Measurements from ENCODE around the gene ZNF611. TPM values are rescaled to one million over a fixed set of nuclear protein-coding genes. Genes with fewer than 3 reads are reported as not detected.
"Not testable (repeated sequence)": the region's sequence is repeated elsewhere in the genome, so short reads cannot be mapped to it uniquely, and the experiment has no call there.

ZNF611 gene
- 10 to 100 TPM; 20.6 to 22.9 TPM for total RNA-seq

- POLR2A ChIA-PET = no interaction called here
- Mint-ChIP-seq H3K27ac (peak within 1 kb of the TSS; percentile 89), H3K27me3 (no peaks in the 10 kb centered on the region), H3K9me3 (ENCODE audit: low read depth) (no peaks in the 10 kb centered on the region), H3K36me3 (ENCODE audit: low read depth) (peaks cover 15% of the 10 kb centered on the region), H3K4me1 (peaks cover 24% of the 10 kb centered on the region), H3K4me3 (peak within 1 kb of the TSS; percentile 88)
- intact Hi-C loops (cut with DNase I, micrococcal nuclease) = loop anchor here (1.0 to 2.0 kb wide), 19 partner anchors 44 to 660 kb away; partner anchors contain the start of genes ZNF160 (in 1 of the 2), ZNF320 (in 1 of the 2), ZNF347 (in 1 of the 2) and ZNF468 (in 1 of the 2)
- CTCF ChIA-PET = no interaction called here
- peak; percentile 100 for DNase-seq
- peak; percentile 97 for ATAC-seq
These were observed at the start of gene ZNF611 for GRCh38 chr19:52734893-52735661. TSS of gene ZNF611 (minus strand) at chr19:52735044. CDS start at chr19:52715894, 19,150 bp downstream.

GRCh38 chr19:52782864-52783263, 48.0 kb upstream of the ZNF611 start:
- H3K4me3 Mint-ChIP-seq, H3K27me3 Mint-ChIP-seq, DNase-seq, ATAC-seq, CTCF ChIA-PET, POLR2A ChIA-PET, H3K27ac Mint-ChIP-seq: not testable (repeated sequence)
- Mint-ChIP-seq H3K9me3 (ENCODE audit: low read depth) (peaks cover 25% of the 10 kb centered on the region), H3K36me3 (ENCODE audit: low read depth) (peaks cover 65% of the 10 kb centered on the region), H3K4me1 (peaks cover 33% of the 10 kb centered on the region)
- intact Hi-C loops (cut with DNase I, micrococcal nuclease) = loop anchor here in 1 of 2 experiments (2.0 kb wide), 1 partner anchor 24 kb away; no protein-coding TSS in a partner anchor

- DNase-seq (peak; percentile 59), ATAC-seq (peak; percentile 65)
- Mint-ChIP-seq H3K4me3 (no peak overlapping the region), H3K9me3 (ENCODE audit: low read depth) (peaks cover 25% of the 10 kb centered on the region), H3K27me3 (no peaks in the 10 kb centered on the region), H3K36me3 (ENCODE audit: low read depth) (peaks cover 81% of the 10 kb centered on the region), H3K4me1 (peaks cover 13% of the 10 kb centered on the region), H3K27ac (no peak overlapping the region)
- intact Hi-C loops (cut with DNase I, micrococcal nuclease) = no loop called here
- POLR2A ChIA-PET = no interaction called here
- CTCF ChIA-PET = no interaction called here
These were observed 44.0 kb upstream of the ZNF611 start for GRCh38 chr19:52778811-52779210.

- H3K9me3 Mint-ChIP-seq (ENCODE audit: low read depth) = peaks cover 14% of the 10 kb centered on the region
- ATAC-seq; H3K4me1 Mint-ChIP-seq; H3K27ac Mint-ChIP-seq; intact Hi-C loops (cut with DNase I, micrococcal nuclease); H3K36me3 Mint-ChIP-seq (ENCODE audit: low read depth); DNase-seq; H3K4me3 Mint-ChIP-seq; H3K27me3 Mint-ChIP-seq; POLR2A ChIA-PET: not testable (repeated sequence)
- CTCF ChIA-PET = interaction anchor here (0.6 kb wide), 1 partner anchor 206 kb away, joined by 4 read pairs; no protein-coding TSS in a partner anchor
These were observed 21.6 kb upstream of the ZNF611 start for GRCh38 chr19:52756447-52756846.

GRCh38 chr19:52749780-52750179, 14.9 kb upstream of the ZNF611 start:
- DNase-seq = no peak
- no peak for ATAC-seq
- intact Hi-C loops (cut with DNase I, micrococcal nuclease) = loop anchor here (2.0 to 5.0 kb wide), 2 partner anchors 407 to 501 kb away; no protein-coding TSS in a partner anchor
- ChIA-PET POLR2A (no interaction called here), CTCF (no interaction called here)
- no peaks in the 10 kb centered on the region for H3K4me1 Mint-ChIP-seq
- no peaks in the 10 kb centered on the region for H3K9me3 Mint-ChIP-seq (ENCODE audit: low read depth)
- H3K27ac Mint-ChIP-seq = no peak overlapping the region
- H3K27me3 Mint-ChIP-seq = no peaks in the 10 kb centered on the region
- no peaks in the 10 kb centered on the region for H3K36me3 Mint-ChIP-seq (ENCODE audit: low read depth)
- no peak overlapping the region for H3K4me3 Mint-ChIP-seq

- no peak for ATAC-seq
- H3K36me3 Mint-ChIP-seq (ENCODE audit: low read depth) = no peaks in the 10 kb centered on the region
- H3K4me3 Mint-ChIP-seq = no peak overlapping the region
- CTCF ChIA-PET = no interaction called here
- DNase-seq = no peak
- intact Hi-C loops (cut with DNase I, micrococcal nuclease) = loop anchor here (1.0 to 5.0 kb wide), 3 partner anchors 406 to 500 kb away; no protein-coding TSS in a partner anchor
- H3K27ac Mint-ChIP-seq = no peak overlapping the region
- H3K9me3 Mint-ChIP-seq (ENCODE audit: low read depth) = no peaks in the 10 kb centered on the region
- POLR2A ChIA-PET = no interaction called here
- no peaks in the 10 kb centered on the region for H3K4me1 Mint-ChIP-seq
- H3K27me3 Mint-ChIP-seq = no peaks in the 10 kb centered on the region
These were observed 13.6 kb upstream of the ZNF611 start for GRCh38 chr19:52748336-52748950.

GRCh38 chr19:52745919-52746318, 11.1 kb upstream of the ZNF611 start:
- DNase-seq; H3K27me3 Mint-ChIP-seq; H3K4me3 Mint-ChIP-seq; ATAC-seq; POLR2A ChIA-PET; H3K36me3 Mint-ChIP-seq (ENCODE audit: low read depth); H3K27ac Mint-ChIP-seq; H3K9me3 Mint-ChIP-seq (ENCODE audit: low read depth): not testable (repeated sequence)
- CTCF ChIA-PET = interaction anchor here (0.6 kb wide), 1 partner anchor 15 kb away, joined by 3 read pairs; no protein-coding TSS in a partner anchor
- peaks cover 16% of the 10 kb centered on the region for H3K4me1 Mint-ChIP-seq
- intact Hi-C loops (cut with DNase I, micrococcal nuclease) = loop anchor here in 1 of 2 experiments (5.0 kb wide), 1 partner anchor 404 kb away; no protein-coding TSS in a partner anchor

GRCh38 chr19:52743091-52743490, 8.2 kb upstream of the ZNF611 start:
- H3K9me3 Mint-ChIP-seq (ENCODE audit: low read depth) = no peaks in the 10 kb centered on the region
- H3K27me3 Mint-ChIP-seq = no peaks in the 10 kb centered on the region
- H3K27ac Mint-ChIP-seq = no peak overlapping the region
- ChIA-PET POLR2A (no interaction called here), CTCF (no interaction called here)
- no peaks in the 10 kb centered on the region for H3K36me3 Mint-ChIP-seq (ENCODE audit: low read depth)
- DNase-seq = no peak
- no peak overlapping the region for H3K4me3 Mint-ChIP-seq
- peaks cover 16% of the 10 kb centered on the region for H3K4me1 Mint-ChIP-seq
- intact Hi-C loops (cut with DNase I, micrococcal nuclease) = no loop called here
- peak; percentile 23 for ATAC-seq

GRCh38 chr19:52742516-52742915, 7.7 kb upstream of the ZNF611 start:
- ATAC-seq (peak; percentile 64), DNase-seq (no peak)
- POLR2A ChIA-PET = no interaction called here
- Mint-ChIP-seq H3K27me3 (no peaks in the 10 kb centered on the region), H3K36me3 (ENCODE audit: low read depth) (no peaks in the 10 kb centered on the region), H3K4me1 (peaks cover 16% of the 10 kb centered on the region), H3K9me3 (ENCODE audit: low read depth) (no peaks in the 10 kb centered on the region), H3K4me3 (no peak overlapping the region), H3K27ac (peak overlapping the region; percentile 9)
- CTCF ChIA-PET = no interaction called here
- intact Hi-C loops (cut with DNase I, micrococcal nuclease) = no loop called here

- Mint-ChIP-seq H3K4me3 (no peak overlapping the region), H3K4me1 (peaks cover 16% of the 10 kb centered on the region), H3K27me3 (no peaks in the 10 kb centered on the region), H3K36me3 (ENCODE audit: low read depth) (no peaks in the 10 kb centered on the region), H3K27ac (peak overlapping the region; percentile 9), H3K9me3 (ENCODE audit: low read depth) (no peaks in the 10 kb centered on the region)
- DNase-seq (no peak), ATAC-seq (no peak)
- ChIA-PET POLR2A (no interaction called here), CTCF (no interaction called here)
- intact Hi-C loops (cut with DNase I, micrococcal nuclease) = no loop called here
These were observed 7.2 kb upstream of the ZNF611 start for GRCh38 chr19:52741951-52742485.

- H3K27ac Mint-ChIP-seq; H3K36me3 Mint-ChIP-seq (ENCODE audit: low read depth); ATAC-seq; H3K9me3 Mint-ChIP-seq (ENCODE audit: low read depth); intact Hi-C loops (cut with DNase I, micrococcal nuclease); H3K4me3 Mint-ChIP-seq; H3K27me3 Mint-ChIP-seq; POLR2A ChIA-PET; CTCF ChIA-PET; DNase-seq: not testable (repeated sequence)
- peaks cover 16% of the 10 kb centered on the region for H3K4me1 Mint-ChIP-seq
These were observed 6.5 kb upstream of the ZNF611 start for GRCh38 chr19:52741371-52741770.

All from activated CD4-positive, alpha-beta T cell treated with anti-CD3 and anti-CD28 coated beads for 36 hours (primary cell).